SH-SY5Y (cell line): ENCODE data around the gene SIGMAR1.

Experiments used
- GATA2 ChIP-seq: IDR thresholded peaks from 2 replicates; pipeline ENCODE4 v1.6.1; 2011; ENCODE audit warnings: mild to moderate bottlenecking, low read depth, low read length
- GATA3 ChIP-seq: IDR thresholded peaks from 2 replicates; pipeline ENCODE4 v1.6.1; 2011; ENCODE audit warnings: low read depth, mild to moderate bottlenecking, low read length, moderate library complexity

GRCh38 chr9:34588671-34589635 lies 48.6 kb downstream of the SIGMAR1 start:
- no peak for TF ChIP-seq GATA3
- no peak for TF ChIP-seq GATA2
